ENCODE results near the gene POU4F3.

The POU4F3 gene

GRCh38 chr5:146359836-146360235, 21.2 kb downstream of the POU4F3 start:
- H3K4me3 ChIP-seq (ENCODE audit: low read length in 2 of 2) = no peak overlapping the region
- H2AFZ ChIP-seq (ENCODE audit: low read length) = no peak overlapping the region
- peaks cover 0 to 20% (median 0%) of the 10 kb centered on the region in 3 experiments for H3K27me3 ChIP-seq (ENCODE audit: control insufficient read depth in 3 of 3, insufficient read depth in 3 of 3, low read depth in 1 of 3, low read length in 3 of 3)
- no CpG with 5 or more reads among the region's 5 CpGs for WGBS, 2 donors (ENCODE audit: extremely low coverage in 2 of 2, insufficient read length in 2 of 2, insufficient replicate concordance in 1 of 2)
- no peak overlapping the region for H2AK5ac ChIP-seq (ENCODE audit: low read depth, low read length)
- H3K36me3 ChIP-seq (replicated peaks in 1 of 2; ENCODE audit: control insufficient read depth in 2 of 2, insufficient read depth in 2 of 2, low read length in 2 of 2) = no peaks in the 10 kb centered on the region
- no peaks in the 10 kb centered on the region for H3K79me1 ChIP-seq (ENCODE audit: low read depth, low read length)
- H2BK12ac ChIP-seq (ENCODE audit: low read length) = no peak overlapping the region
- no peak overlapping the region for H3K9ac ChIP-seq (ENCODE audit: low read depth, low read length, poor library complexity)
- DNase-seq (ENCODE audit: low spot score) = no peak
- H2BK15ac ChIP-seq (ENCODE audit: low read length) = no peak overlapping the region
- H3K9me3 ChIP-seq (replicated peaks in 1 of 2; ENCODE audit: control insufficient read depth in 2 of 2, insufficient read depth in 1 of 2, low read depth in 1 of 2, low read length in 2 of 2) = no peaks in the 10 kb centered on the region
- H3K14ac ChIP-seq (ENCODE audit: low read length) = no peak overlapping the region
- H3K27ac ChIP-seq (replicated peaks; ENCODE audit: low read length) = no peak overlapping the region
- H4K8ac ChIP-seq (ENCODE audit: low read depth, low read length) = no peak overlapping the region
- no peaks in the 10 kb centered on the region for H3K4me1 ChIP-seq (ENCODE audit: control insufficient read depth in 2 of 2, insufficient read depth in 1 of 2, low read depth in 1 of 2, low read length in 2 of 2)
- no peak overlapping the region for H3K23ac ChIP-seq (ENCODE audit: low read depth, low read length, poor library complexity)
- H4K91ac ChIP-seq (ENCODE audit: low read depth, low read length, poor library complexity) = no peak overlapping the region
- no peak overlapping the region for H3K4me2 ChIP-seq (ENCODE audit: insufficient read depth, low read length, poor library complexity, severe bottlenecking)
- H3K18ac ChIP-seq (ENCODE audit: low read length) = no peak overlapping the region
- H2BK120ac ChIP-seq (ENCODE audit: low read depth, low read length) = no peak overlapping the region
- H2BK5ac ChIP-seq (ENCODE audit: low read length) = no peak overlapping the region
- no peak overlapping the region for H3K4ac ChIP-seq (ENCODE audit: low read length)

- Histone ChIP-seq H3K27ac (replicated peaks; ENCODE audit: low read length) (no peak overlapping the region), H3K4me1 (ENCODE audit: control insufficient read depth in 2 of 2, insufficient read depth in 1 of 2, low read depth in 1 of 2, low read length in 2 of 2) (peaks cover 0 to 8% of the 10 kb centered on the region in 2 donors), H3K4me2 (ENCODE audit: insufficient read depth, low read length, poor library complexity, severe bottlenecking) (no peak overlapping the region), H3K18ac (ENCODE audit: low read length) (no peak overlapping the region), H3K4me3 (ENCODE audit: low read length in 2 of 2) (no peak overlapping the region), H3K4ac (ENCODE audit: low read length) (no peak overlapping the region), H3K36me3 (replicated peaks in 1 of 2; ENCODE audit: control insufficient read depth in 2 of 2, insufficient read depth in 2 of 2, low read length in 2 of 2) (no peaks in the 10 kb centered on the region), H3K9ac (ENCODE audit: low read depth, low read length, poor library complexity) (no peak overlapping the region), H2BK12ac (ENCODE audit: low read length) (no peak overlapping the region), H3K9me3 (replicated peaks in 1 of 2; ENCODE audit: control insufficient read depth in 2 of 2, insufficient read depth in 1 of 2, low read depth in 1 of 2, low read length in 2 of 2) (no peaks in the 10 kb centered on the region), H4K91ac (ENCODE audit: low read depth, low read length, poor library complexity) (no peak overlapping the region), H3K14ac (ENCODE audit: low read length) (no peak overlapping the region), H4K8ac (ENCODE audit: low read depth, low read length) (no peak overlapping the region), H3K79me1 (ENCODE audit: low read depth, low read length) (no peaks in the 10 kb centered on the region), H3K27me3 (ENCODE audit: control insufficient read depth in 3 of 3, insufficient read depth in 3 of 3, low read depth in 1 of 3, low read length in 3 of 3) (peaks cover 0 to 16% (median 0%) of the 10 kb centered on the region in 3 experiments), H3K23ac (ENCODE audit: low read depth, low read length, poor library complexity) (no peak overlapping the region), H2AFZ (ENCODE audit: low read length) (no peak overlapping the region), H2BK120ac (ENCODE audit: low read depth, low read length) (no peak overlapping the region), H2BK5ac (ENCODE audit: low read length) (no peak overlapping the region), H2BK15ac (ENCODE audit: low read length) (no peak overlapping the region), H2AK5ac (ENCODE audit: low read depth, low read length) (no peak overlapping the region)
- DNase-seq (ENCODE audit: low spot score) = no peak
- no CpG with 5 or more reads among the region's 7 CpGs for WGBS, 2 donors (ENCODE audit: extremely low coverage in 2 of 2, insufficient read length in 2 of 2, insufficient replicate concordance in 1 of 2)
These were observed 24.7 kb downstream of the POU4F3 start for GRCh38 chr5:146363161-146363874.

DNA sequence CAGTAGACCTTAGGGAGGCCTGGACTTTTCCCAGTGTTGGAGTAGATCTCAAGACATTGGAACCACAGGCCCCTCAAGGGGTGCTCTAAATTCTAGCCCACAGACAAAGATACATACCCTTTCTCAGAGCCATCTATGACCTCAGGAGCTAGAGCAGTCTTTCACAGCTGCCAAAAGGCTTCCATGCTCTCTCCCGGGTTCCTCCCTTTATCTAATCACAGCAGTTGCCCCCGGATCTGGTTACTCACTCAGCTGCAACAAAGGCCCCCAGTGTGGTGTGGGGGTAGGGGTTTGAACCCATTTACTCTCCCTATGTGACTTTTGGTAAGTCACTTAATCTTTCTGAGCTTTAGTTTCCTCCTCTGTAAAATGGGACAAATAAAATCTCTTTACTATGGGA, 27.0 kb downstream of the POU4F3 start:
- H4K8ac ChIP-seq (ENCODE audit: low read depth, low read length) = no peak overlapping the region
- H2BK5ac ChIP-seq (ENCODE audit: low read length) = no peak overlapping the region
- H2AK5ac ChIP-seq (ENCODE audit: low read depth, low read length) = no peak overlapping the region
- H3K14ac ChIP-seq (ENCODE audit: low read length) = no peak overlapping the region
- H3K79me1 ChIP-seq (ENCODE audit: low read depth, low read length) = no peaks in the 10 kb centered on the region
- no peaks in the 10 kb centered on the region for H3K9me3 ChIP-seq (replicated peaks in 1 of 2; ENCODE audit: control insufficient read depth in 2 of 2, insufficient read depth in 1 of 2, low read depth in 1 of 2, low read length in 2 of 2)
- DNase-seq (ENCODE audit: low spot score) = no peak
- H4K91ac ChIP-seq (ENCODE audit: low read depth, low read length, poor library complexity) = no peak overlapping the region
- peaks cover 0 to 8% of the 10 kb centered on the region in 2 donors for H3K4me1 ChIP-seq (ENCODE audit: control insufficient read depth in 2 of 2, insufficient read depth in 1 of 2, low read depth in 1 of 2, low read length in 2 of 2)
- no peak overlapping the region for H2BK15ac ChIP-seq (ENCODE audit: low read length)
- H3K18ac ChIP-seq (ENCODE audit: low read length) = peak overlapping the region; percentile 44
- no peak overlapping the region for H3K4ac ChIP-seq (ENCODE audit: low read length)
- H3K9ac ChIP-seq (ENCODE audit: low read depth, low read length, poor library complexity) = no peak overlapping the region
- H3K23ac ChIP-seq (ENCODE audit: low read depth, low read length, poor library complexity) = no peak overlapping the region
- no peaks in the 10 kb centered on the region for H3K36me3 ChIP-seq (replicated peaks in 1 of 2; ENCODE audit: control insufficient read depth in 2 of 2, insufficient read depth in 2 of 2, low read length in 2 of 2)
- no peak overlapping the region for H3K4me2 ChIP-seq (ENCODE audit: insufficient read depth, low read length, poor library complexity, severe bottlenecking)
- no peak overlapping the region for H2AFZ ChIP-seq (ENCODE audit: low read length)
- H3K27me3 ChIP-seq (ENCODE audit: control insufficient read depth in 3 of 3, insufficient read depth in 3 of 3, low read depth in 1 of 3, low read length in 3 of 3) = peaks cover 0 to 18% (median 0%) of the 10 kb centered on the region in 3 experiments
- H3K4me3 ChIP-seq (ENCODE audit: low read length in 2 of 2) = no peak overlapping the region
- no peak overlapping the region for H2BK12ac ChIP-seq (ENCODE audit: low read length)
- no peak overlapping the region for H3K27ac ChIP-seq (replicated peaks; ENCODE audit: low read length)
- no CpG with 5 or more reads among the region's 2 CpGs for WGBS, 2 donors (ENCODE audit: extremely low coverage in 2 of 2, insufficient read length in 2 of 2, insufficient replicate concordance in 1 of 2)
- H2BK120ac ChIP-seq (ENCODE audit: low read depth, low read length) = no peak overlapping the region

DNA sequence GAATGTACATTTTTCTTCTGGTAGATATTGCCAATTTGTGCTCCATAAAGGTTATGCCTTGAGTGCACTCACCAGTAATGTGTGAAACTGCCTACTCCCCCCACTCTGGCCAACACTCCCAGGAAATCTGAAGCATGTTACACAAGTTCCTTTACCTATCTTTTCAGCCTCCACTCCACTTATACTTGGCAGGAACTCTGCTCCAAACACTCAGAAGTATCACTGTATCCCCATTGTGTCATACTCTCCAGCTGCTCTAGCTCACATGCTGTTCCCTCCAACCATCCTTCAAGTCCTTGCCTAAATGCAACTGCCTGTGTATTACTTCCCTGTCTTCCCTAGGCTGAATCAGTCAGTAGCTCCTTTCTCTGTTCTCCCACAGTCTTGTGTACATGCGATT, 28.3 kb downstream of the POU4F3 start:
- no peak overlapping the region for H2BK120ac ChIP-seq (ENCODE audit: low read depth, low read length)
- no peak overlapping the region for H3K4me2 ChIP-seq (ENCODE audit: insufficient read depth, low read length, poor library complexity, severe bottlenecking)
- no peak overlapping the region for H2AK5ac ChIP-seq (ENCODE audit: low read depth, low read length)
- H3K23ac ChIP-seq (ENCODE audit: low read depth, low read length, poor library complexity) = no peak overlapping the region
- WGBS, 2 donors (ENCODE audit: extremely low coverage in 2 of 2, insufficient read length in 2 of 2, insufficient replicate concordance in 1 of 2) = no CpG with 5 or more reads among the region's 1 CpG
- H3K27me3 ChIP-seq (ENCODE audit: control insufficient read depth in 3 of 3, insufficient read depth in 3 of 3, low read depth in 1 of 3, low read length in 3 of 3) = peaks cover 0 to 25% (median 0%) of the 10 kb centered on the region in 3 experiments
- H3K9me3 ChIP-seq (replicated peaks in 1 of 2; ENCODE audit: control insufficient read depth in 2 of 2, insufficient read depth in 1 of 2, low read depth in 1 of 2, low read length in 2 of 2) = no peaks in the 10 kb centered on the region
- H3K27ac ChIP-seq (replicated peaks; ENCODE audit: low read length) = no peak overlapping the region
- H3K79me1 ChIP-seq (ENCODE audit: low read depth, low read length) = no peaks in the 10 kb centered on the region
- no peak overlapping the region for H4K91ac ChIP-seq (ENCODE audit: low read depth, low read length, poor library complexity)
- no peak overlapping the region for H4K8ac ChIP-seq (ENCODE audit: low read depth, low read length)
- no peak overlapping the region for H2BK12ac ChIP-seq (ENCODE audit: low read length)
- DNase-seq (ENCODE audit: low spot score) = no peak
- H3K4me3 ChIP-seq (ENCODE audit: low read length in 2 of 2) = no peak overlapping the region
- no peak overlapping the region for H2AFZ ChIP-seq (ENCODE audit: low read length)
- no peak overlapping the region for H3K18ac ChIP-seq (ENCODE audit: low read length)
- no peak overlapping the region for H2BK5ac ChIP-seq (ENCODE audit: low read length)
- H3K4ac ChIP-seq (ENCODE audit: low read length) = no peak overlapping the region
- no peak overlapping the region for H3K9ac ChIP-seq (ENCODE audit: low read depth, low read length, poor library complexity)
- no peaks in the 10 kb centered on the region for H3K36me3 ChIP-seq (replicated peaks in 1 of 2; ENCODE audit: control insufficient read depth in 2 of 2, insufficient read depth in 2 of 2, low read length in 2 of 2)
- H3K14ac ChIP-seq (ENCODE audit: low read length) = no peak overlapping the region
- H3K4me1 ChIP-seq (ENCODE audit: control insufficient read depth in 2 of 2, insufficient read depth in 1 of 2, low read depth in 1 of 2, low read length in 2 of 2) = peaks cover 0 to 8% of the 10 kb centered on the region in 2 donors
- H2BK15ac ChIP-seq (ENCODE audit: low read length) = no peak overlapping the region
